Inferior parietal cortex (tissue), 1 donor: ENCODE measurements around the gene HMG20B.

ENCODE experiments used
- DNase-seq: peaks from one replicate; pipeline ENCODE4 v3.0.0-alpha.2; 2016; ENCODE audit errors: extremely low spot score

HMG20B gene

GRCh38 chr19:3607303-3608078 is 34.7 kb downstream of the HMG20B start:
- no peak for DNase-seq

DNA sequence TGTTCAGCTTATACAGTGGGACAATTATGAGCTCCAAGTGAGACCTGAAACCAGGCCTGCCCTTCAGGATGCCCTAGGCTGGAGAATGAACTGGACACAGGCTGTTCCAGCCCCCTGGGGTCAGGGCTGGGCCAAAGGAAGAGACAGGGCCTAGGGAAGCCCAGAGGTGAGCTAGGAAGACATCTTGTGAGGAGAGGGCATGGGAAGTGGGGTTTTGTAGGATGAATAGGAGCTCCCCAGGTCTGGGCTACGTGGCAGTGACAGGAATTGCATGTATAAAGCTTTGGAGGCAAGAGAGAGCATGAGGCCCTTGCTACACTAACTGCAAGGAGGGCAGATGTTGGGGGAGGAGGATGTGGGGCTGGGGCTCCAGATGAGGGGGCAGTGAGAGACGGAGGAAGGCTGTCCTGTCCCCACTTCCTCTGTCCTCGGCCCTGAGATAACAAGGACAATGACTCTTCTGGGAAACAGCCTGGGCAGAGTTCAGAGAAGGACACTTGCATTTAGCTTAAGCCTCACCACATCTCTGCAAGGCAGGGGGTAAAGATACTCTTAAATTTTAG is 35.4 kb downstream of the HMG20B start:
- DNase-seq: no peak

- DNase-seq: no peak
Observed at GRCh38 chr19:3608750-3609322, 36.1 kb downstream of the HMG20B start.

- DNase-seq: no peak
Observed at GRCh38 chr19:3609779-3610719, 37.3 kb downstream of the HMG20B start.

DNA sequence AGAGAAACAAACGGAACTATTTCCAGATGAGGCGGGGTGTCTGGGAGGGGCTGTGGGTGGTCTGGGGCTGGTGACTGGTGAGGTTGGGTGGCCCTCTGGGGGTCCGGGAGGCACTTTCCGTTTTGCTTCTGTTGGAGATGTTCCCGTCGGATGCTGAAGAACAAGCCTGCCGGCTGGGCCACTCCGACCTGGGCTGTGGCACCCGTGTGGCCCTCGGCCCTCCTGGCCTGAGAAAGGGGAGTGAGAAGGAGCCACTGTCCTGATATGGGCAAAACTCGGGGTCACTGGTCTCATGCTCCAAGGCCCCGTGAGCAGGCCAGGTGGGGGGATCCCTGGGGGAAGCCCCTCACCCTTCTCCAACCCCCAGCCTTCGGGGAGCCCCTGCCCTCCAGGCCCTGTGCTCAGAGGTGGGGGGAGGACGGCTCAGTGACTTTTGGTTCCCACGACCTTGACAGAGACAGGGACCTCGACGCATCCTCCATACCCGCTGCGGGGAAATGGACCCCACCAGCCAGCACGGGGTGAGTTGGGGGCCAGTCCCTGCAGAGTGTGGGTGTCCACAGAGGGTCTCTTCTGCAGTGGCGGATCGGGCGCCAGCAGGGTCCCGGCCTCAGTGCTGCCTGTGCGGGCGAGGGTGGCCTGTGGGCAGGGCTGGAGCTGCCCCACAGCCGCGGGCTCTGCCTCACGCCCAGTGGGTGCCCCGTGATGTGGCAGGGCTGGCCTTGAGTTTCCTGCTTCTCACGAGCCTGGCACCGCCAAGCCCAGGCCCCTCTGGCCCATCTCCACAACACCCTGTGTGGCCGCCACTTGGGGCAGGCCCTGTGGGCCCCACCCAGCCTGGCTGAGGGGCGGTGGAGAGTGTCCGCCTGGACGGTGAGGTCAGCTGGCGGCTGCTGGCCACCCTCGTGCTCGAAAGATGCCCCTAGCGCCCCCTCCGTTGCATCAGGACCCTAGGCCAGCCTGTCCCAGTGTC is 38.3 kb downstream of the HMG20B start:
- no peak for DNase-seq

DNA sequence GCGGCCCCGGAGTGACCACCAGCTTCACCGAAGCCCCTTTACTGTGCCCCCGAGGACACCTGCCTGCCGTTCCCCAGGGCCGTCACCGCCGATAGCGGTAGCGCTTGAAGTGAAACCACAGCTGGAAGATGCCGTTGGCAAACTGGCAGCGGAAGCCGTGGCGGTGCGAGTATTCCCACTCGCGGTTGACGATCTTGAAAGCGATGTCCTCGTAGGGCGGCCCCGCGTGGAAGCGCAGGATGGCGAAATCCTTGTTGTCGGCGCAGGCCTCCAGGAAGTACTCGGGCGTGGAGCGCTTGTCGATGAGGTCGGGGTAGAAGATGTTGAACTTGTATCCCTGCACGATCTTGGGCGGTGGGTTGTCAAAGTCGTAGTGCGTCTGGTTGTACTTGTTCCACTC is 39.1 kb downstream of the HMG20B start:
- DNase-seq: no peak

GRCh38 chr19:3612330-3612729 is 39.6 kb downstream of the HMG20B start:
- no peak for DNase-seq

DNA sequence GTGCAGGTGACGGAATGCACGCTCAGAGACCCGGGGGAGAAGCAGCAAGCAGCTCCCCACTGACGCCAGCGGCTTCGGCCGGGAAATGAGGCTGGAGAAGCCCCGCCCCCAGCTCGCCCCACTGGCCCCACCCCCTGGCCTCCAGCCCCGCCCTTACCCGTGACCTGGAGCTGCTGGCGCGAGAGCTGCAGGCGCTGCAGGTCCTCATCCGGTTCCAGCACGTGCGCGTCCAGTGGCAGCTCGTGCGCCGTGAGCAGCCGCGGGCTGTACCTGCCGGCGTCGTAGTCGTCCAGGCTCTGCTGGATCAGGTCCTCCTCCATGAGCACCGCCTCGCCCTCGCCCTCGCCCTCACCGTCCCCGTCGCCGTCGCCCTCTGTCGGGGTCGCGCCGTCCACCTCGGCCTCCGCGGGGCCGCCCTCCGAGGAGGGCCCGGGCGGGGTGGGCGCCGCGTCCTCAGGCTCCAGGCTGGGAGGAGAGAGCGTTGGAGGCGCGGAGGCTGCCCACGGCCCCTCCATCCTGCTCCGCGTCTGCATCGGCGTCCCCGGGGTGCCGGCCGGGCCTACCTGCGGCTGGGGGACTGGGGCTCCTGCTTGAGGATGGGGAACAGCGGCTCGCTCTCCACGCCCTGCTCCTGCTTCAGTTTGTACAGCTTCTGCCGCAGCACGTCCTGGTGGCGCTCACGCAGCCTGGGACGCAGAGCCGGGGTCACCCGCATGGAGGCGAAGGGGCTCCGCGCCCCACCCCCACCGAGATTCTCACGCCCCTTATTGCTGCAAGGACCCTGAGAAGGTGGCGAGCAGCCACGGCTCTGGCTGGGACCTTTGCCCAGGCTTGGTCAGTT is 40.4 kb downstream of the HMG20B start:
- no peak for DNase-seq

DNA sequence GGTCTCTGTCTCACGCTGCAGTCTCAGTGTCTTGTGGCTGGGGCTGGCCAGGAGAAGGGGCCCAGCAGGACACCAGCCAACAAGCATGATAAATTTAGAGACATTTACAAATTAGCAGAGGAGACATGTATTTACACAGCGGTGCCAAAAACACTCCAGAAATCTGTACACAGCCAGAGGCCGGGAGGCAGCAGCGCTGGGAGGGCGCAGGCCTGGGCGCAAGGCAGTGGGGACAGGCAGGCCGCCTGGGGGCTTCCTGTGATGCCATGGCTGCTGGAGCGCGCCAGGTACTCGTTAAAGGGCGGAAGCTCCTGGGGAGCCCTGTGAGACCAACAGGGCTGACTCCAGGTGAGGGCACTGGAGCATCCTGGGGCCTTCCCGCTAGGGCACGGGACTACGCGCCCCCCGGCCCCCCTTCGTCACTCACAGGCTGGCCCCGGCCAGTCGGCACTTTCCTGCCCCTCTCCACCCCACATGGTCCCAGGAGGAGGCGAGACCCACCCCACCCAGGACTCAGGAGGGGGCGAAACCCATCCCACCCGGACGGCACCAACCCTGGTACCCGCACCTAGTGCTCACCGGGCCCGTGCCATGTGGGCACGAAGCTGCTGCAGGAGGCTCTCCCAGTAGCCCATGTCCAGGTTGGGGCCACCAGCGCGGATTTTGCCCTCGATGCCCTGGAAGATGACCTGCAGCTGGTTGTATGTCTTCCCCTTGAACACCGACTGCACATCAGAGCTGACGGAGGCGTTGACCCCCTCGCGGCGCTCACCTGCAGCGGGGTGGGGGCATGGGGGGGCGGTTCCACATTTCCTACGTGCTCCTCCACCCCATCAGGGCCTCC is 41.3 kb downstream of the HMG20B start:
- no peak for DNase-seq

DNA sequence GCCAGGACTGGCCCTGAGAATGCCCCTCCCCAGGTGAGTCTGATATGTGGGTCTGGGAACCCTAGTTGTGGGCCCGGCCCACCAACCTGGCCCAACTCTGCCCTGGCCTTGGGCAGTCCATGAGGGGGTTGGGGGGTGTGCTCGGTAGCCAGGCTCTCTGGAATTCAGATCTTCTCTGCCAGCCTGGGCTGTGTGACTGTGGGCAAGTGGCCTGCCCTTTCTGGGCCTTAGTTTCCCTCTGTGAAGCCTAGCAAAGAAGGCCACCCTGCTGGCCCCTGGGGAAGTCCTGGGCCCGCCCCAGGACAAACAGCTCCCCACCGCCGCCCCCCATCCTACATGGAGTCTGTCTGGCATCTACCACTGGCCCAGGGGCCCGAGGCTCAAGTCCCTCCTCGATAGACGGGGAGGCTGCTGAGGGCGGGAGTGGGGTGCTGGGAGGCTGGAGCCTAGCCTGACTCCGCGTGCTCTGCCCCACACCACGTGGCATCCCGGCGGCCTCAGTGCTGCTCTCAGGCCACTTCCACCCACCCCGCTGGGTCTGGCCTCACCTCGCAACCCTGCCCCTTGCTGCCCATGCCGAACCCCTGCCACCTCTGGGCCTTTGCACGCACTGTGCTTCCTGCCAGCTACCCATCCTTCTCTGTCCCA is 42.2 kb downstream of the HMG20B start:
- no peak for DNase-seq

DNA sequence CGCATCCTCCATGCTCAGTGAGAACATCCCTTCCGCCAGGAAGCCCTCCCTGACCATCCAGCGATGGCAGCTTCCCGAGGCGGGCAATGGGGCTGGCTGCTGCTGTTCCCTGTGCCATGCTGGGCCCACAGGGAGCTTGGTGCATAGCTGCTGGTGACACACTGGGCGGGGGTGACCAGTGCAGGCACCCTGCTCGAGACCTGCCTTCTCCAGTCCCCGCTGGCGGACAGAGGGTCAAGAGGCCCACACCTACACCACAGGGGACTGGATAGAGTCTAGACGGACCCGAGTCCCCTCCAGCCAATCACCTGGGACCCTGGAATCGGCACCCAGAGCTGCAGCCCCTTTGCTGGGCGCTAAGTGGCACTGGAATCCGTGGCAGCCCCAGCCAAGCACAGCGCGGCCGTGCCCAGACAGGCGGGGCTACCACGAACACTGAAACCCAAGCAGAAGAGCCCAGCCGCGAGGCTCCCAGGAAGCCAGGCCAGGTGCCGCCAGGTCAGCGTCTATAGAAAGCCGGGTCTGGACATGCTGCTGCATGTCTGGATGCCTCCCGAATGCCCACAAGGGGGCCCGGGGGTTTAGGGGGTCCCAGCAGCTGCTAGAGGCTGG is 42.9 kb downstream of the HMG20B start:
- DNase-seq: no peak

GRCh38 chr19:3617463-3617862 is 44.7 kb downstream of the HMG20B start:
- DNase-seq: no peak

GRCh38 chr19:3618144-3618810 is 45.5 kb downstream of the HMG20B start:
- DNase-seq: peak; percentile 50

GRCh38 chr19:3618811-3619630 is 46.3 kb downstream of the HMG20B start:
- DNase-seq: no peak

GRCh38 chr19:3619631-3620012 is 46.9 kb downstream of the HMG20B start:
- no peak for DNase-seq

- no peak for DNase-seq
Observed at GRCh38 chr19:3620145-3620816, 47.5 kb downstream of the HMG20B start.
